HG03097 (cell line): ENCODE data around the gene SHF.
"Not testable (repeated sequence)": the region's sequence is repeated elsewhere in the genome, so short reads cannot be mapped to it uniquely, and the experiment has no call there.

Source experiments
- ATAC-seq: cut with Tn5 transposase; IDR thresholded peaks from one replicate; pipeline ENCODE4 v1.9.1; 2021; ENCODE audit not compliant: unreplicated experiment, low FRiP score

SHF gene

DNA sequence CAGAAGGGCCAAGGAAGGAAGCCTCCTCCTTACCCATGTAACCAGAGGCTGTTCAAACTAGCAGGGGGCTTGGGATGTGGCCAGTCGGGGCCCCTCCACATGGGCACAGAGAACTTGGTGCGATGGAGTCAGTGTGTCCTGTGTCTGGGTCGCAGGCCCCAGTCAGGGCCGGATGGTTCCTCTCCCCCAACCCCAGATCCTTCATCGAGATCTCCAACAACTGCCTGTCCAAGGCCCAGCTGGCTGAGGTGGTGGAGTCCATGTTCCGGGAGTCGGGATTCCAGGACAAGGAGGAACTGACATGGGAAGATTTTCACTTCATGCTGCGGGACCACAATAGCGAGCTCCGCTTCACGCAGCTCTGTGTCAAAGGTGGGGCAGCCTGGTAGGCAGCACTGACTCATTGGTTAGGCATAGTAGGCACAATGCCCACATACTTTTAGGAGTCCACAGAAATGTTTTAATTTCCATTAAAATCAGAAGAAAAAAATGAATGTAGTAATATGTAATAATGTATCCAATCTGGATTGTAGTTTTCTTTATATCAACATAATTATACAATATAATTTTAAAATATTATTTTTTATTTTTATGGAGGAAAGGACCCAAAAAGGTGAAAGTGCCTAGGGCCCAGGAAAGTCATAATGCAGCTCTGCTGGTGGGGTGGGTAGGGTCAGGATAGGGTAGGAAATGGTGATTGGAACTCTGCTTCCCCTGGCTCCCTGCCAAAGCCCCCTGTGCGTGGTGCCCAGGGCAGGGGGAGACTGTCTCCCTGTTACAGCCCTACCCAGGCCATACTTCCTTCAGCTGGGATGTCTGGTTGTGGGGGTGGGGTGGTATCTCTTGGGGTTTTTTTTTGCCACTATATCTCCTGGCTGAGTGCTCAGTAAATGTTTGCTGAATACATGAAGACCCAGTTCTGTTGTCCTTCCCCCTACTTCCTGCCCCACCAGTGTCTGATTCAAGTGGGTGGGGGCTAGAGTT is 39.4 kb downstream of the SHF start:
- no peak for ATAC-seq

- no peak for ATAC-seq
Observed at GRCh38 chr15:45147606-45148005, 40.2 kb downstream of the SHF start.

- ATAC-seq = no peak
Observed at GRCh38 chr15:45146405-45146804, 41.4 kb downstream of the SHF start.

GRCh38 chr15:45144775-45145174 is 43.0 kb downstream of the SHF start:
- ATAC-seq = no peak

DNA sequence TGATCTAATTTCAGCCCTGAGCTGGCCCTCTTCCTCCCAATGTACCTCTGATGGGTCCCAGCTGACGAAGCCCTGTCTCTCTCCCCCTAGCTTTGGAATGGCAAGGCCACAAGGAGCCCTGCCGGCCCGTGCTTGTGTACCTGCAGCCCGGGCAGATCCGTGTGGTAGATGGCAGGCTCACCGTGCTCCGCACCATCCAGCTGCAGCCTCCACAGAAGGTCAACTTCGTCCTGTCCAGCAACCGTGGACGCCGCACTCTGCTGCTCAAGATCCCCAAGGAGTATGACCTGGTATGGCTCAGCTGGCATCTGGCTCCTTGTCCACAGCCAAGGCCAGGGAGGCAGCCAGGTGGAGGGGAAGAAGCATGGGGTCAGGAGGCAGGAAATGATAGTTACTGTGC is 43.8 kb downstream of the SHF start:
- ATAC-seq = no peak

- ATAC-seq = no peak
Observed at GRCh38 chr15:45143056-45143455, 44.7 kb downstream of the SHF start.

- ATAC-seq = no peak
Observed at GRCh38 chr15:45141386-45141785, 46.4 kb downstream of the SHF start.

DNA sequence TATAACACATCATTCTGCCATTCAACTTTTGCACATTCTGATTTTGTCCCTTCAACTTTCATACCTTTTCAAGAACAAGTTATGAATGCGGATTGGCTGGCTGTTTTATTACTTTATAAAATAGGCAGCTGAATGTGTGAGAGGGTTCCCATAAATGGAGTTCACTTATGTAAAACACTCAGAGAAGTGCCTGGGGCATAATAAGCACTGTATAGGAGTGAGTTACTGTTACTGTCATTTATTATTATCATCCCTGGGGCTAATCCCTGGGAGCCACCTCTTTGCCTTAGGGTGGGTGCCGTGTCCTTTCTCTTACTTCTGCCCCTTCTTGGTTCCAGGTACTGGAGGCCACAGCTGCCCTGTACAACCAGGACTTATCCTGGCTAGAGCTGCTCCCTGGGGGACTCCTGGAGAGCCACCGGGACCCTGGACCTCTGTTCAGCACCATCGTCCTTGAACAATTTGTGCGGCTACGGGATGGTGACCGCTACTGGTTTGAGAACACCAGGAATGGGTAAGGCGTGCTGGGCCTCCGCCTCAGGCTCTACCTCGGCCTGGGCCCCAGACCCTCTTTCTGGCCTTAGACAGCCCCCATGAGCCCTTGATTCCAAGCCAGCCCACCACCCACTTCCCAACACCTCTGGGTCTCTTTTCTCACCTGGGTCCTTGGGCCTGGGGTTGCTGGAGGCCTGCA is 47.1 kb downstream of the SHF start:
- ATAC-seq = no peak

GRCh38 chr15:45139770-45140169 is 48.0 kb downstream of the SHF start:
- ATAC-seq = no peak

- ATAC-seq = no peak
Observed at GRCh38 chr15:45138814-45139765, 48.7 kb downstream of the SHF start.

GRCh38 chr15:45137703-45138102 is 50.1 kb downstream of the SHF start:
- ATAC-seq = no peak

GRCh38 chr15:45136378-45136764 is 51.4 kb downstream of the SHF start:
- no peak for ATAC-seq

DNA sequence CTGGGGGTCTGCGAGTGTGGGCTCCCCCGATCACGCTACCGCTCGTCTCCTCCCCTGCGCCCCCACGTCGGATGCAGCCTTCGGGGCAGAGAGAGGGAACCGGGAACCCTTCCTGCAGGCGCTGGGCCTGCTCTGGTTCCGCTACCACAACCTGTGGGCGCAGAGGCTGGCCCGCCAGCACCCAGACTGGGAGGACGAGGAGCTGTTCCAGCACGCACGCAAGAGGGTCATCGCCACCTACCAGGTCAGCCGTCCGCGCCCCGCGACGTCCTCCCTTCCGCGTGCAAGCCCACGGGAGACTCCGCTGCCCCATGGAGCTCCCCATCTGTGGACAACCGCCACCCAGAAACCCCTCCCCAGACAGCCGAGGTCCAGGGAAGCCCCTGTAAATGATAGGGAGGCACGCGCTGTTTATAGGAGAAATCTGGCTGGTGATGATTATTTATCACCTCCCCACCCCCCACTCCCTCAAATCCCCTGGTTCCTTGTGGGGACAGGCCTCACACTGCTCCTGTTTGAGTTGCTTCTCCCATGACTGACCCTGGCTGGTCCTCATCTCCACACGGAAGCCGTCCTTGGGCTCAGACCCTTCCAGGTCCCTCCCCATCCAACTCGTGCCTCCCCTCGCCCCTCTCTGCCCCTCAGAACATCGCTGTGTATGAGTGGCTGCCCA is 51.9 kb downstream of the SHF start:
- not testable (repeated sequence) for ATAC-seq

GRCh38 chr15:45134682-45135604 is 52.8 kb downstream of the SHF start:
- ATAC-seq = no peak

DNA sequence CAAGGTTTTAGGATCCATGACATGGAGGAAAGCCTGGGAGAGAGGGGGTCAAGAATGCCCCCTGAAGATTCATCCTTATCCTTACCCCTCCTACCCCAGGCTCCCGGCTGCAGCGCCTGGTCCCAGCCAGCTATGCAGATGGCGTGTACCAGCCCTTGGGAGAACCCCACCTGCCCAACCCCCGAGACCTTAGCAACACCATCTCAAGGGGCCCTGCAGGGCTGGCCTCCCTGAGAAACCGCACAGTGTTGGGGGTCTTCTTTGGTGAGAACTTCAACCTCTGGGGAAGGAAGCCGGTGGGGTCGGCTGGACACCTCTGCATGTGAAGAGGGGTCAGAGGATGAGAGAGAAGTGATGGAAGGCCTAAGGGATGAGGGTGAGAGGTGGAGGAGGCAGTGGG is 53.7 kb downstream of the SHF start:
- no peak for ATAC-seq

DNA sequence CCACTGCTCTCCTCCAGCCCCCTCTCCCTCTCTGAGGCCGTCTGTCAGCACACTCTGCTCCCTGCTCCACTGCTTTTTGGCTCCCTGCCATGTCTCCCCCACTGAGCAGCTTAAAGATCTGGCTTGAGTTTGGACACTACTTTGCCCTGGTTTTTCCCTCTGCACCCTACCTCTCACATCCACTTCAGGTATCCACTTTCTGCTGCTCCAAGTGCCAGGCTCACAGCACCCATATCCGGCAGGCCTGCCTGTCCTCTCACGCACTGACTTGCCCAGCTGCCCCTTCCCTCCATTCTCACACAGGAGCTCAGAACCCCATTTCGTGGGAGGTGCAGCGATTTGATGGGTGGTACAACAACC is 54.2 kb downstream of the SHF start:
- no peak for ATAC-seq

GRCh38 chr15:45132844-45133560 is 54.8 kb downstream of the SHF start:
- no peak for ATAC-seq

GRCh38 chr15:45131510-45131909 is 56.3 kb downstream of the SHF start:
- ATAC-seq = no peak
